GM18858 (cell line): Measurements from ENCODE around the gene TCIRG1.
"Not testable (repeated sequence)": the region's sequence is repeated elsewhere in the genome, so short reads cannot be mapped to it uniquely, and the experiment has no call there.

Experiments
- ATAC-seq: cut with Tn5 transposase; IDR thresholded peaks from one replicate; pipeline ENCODE4 v1.9.1; 2021; ENCODE audit not compliant: unreplicated experiment

The TCIRG1 gene, protein sequence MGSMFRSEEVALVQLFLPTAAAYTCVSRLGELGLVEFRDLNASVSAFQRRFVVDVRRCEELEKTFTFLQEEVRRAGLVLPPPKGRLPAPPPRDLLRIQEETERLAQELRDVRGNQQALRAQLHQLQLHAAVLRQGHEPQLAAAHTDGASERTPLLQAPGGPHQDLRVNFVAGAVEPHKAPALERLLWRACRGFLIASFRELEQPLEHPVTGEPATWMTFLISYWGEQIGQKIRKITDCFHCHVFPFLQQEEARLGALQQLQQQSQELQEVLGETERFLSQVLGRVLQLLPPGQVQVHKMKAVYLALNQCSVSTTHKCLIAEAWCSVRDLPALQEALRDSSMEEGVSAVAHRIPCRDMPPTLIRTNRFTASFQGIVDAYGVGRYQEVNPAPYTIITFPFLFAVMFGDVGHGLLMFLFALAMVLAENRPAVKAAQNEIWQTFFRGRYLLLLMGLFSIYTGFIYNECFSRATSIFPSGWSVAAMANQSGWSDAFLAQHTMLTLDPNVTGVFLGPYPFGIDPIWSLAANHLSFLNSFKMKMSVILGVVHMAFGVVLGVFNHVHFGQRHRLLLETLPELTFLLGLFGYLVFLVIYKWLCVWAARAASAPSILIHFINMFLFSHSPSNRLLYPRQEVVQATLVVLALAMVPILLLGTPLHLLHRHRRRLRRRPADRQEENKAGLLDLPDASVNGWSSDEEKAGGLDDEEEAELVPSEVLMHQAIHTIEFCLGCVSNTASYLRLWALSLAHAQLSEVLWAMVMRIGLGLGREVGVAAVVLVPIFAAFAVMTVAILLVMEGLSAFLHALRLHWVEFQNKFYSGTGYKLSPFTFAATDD

DNA sequence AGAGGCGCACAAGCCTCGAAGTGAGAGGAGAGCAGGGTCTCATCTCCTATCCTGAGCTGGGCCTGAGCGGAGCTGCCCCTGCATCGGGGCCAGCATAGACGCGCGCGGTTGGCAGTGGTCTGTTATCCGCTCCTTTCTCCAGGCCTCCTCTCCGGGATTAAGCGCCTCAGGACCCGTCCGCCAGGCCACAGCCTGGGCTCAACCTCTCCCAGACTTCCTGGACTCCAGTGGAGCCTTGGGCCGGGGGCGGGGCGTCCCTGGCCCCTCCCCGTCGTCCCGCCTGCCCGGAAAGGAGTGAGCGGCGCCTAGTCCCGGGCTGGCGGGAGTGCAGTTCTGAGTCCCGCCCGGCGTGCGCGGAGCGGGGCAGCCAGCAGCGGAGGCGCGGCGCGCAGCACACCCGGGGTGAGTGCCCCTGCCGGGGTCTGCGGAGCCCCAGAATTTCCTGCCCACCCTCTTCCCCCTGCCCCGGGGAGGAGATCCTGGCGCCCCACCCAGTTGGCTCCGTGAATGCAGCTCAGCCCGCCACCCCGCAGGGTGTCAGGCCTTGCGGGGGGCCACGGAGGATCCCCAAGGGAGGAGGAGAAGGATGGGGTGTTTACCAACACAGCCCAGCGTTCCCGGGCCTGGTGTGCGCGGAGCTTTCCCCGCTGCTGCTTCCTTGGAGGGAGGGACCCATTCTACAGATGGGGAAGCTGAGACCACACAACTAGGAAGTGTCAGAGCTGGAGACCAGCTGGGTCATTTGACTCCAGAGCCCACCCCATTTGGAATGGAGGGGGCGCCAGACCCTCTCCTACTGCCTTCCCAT, at the start of gene TCIRG1:
Gene TCIRG1 (plus strand): TSS at position 308 of the 808 bp plus-strand sequence. CDS start 2,247 bp downstream, outside the sequence.
- ATAC-seq, result no peak

DNA sequence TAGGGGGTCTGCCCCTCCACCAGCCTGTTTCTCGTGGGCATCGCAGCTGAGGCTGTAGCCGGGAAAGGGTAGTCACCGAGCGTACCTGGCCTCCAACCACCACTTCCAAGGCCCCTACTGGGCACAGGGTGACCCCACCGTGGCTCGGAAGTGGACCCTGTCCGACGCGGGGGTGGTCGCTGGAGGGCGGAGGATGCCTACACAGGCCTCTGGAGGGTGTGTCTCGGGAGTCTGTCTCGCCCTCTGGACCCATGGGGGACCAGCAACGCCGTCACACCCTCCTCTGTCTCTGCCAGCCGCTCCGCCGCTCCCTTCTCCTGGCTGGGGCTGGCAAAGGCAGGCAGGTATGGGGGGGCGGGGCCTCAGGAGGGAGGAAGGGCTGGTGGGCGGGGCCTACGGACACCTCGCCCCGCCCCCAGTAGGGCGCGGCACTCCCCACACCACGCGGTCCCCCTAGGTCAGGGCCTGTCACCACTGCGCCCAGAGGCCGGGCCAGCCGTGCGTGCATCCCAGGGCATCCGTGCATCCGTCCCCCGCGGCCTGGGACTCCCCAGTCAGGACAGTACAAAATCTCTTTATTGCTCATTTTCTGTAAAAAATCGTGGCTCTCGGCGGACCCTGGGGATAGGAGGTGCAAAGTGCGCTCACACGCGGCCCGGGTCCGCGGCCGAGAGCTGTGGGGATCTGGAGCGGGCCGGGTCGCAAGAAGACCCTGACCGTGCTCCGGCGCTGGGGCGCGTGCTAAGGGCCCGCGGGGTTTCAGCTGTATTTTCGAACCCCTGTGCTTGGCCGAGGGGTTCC, 48.1 kb upstream of the TCIRG1 start:
- not testable (repeated sequence) for ATAC-seq

DNA sequence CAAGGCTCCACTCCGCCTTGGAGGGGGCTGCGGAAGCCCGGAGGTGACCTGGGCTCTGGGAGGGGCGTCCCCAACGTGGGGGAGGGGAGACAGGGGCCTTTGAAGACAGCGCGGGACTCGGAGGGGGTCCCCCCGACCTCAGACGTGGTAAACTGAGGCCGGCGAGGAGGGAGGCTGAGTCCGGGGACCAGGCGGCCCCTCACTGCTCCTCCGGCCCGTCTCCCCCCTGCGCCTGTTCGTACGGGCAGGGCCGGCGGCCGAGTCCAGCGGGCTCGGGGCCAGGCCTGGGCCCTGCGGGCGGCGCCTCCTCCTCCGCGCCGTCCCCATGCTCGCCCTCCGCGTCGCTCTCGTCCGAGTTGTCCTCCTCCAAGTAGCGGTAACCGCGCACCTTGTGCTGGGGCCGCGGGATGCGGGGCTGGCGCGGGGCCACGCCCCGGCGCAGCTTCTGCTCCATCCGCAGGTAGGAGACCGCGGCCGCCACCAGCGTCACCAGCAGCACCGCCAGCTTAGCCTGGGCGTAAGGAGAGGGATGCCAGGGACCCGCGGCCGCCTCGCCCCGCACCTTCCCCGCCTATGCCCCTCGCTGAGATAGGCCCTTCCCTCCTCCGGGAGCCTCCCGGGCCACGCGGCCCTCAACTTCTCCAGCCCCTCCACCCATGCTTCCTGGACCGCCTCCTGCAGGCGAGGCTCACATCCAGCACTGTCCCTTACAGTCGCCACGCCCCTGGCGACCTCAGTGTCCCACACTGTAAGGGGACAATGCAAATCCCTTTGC, 47.3 kb upstream of the TCIRG1 start:
- ATAC-seq, result not testable (repeated sequence)

DNA sequence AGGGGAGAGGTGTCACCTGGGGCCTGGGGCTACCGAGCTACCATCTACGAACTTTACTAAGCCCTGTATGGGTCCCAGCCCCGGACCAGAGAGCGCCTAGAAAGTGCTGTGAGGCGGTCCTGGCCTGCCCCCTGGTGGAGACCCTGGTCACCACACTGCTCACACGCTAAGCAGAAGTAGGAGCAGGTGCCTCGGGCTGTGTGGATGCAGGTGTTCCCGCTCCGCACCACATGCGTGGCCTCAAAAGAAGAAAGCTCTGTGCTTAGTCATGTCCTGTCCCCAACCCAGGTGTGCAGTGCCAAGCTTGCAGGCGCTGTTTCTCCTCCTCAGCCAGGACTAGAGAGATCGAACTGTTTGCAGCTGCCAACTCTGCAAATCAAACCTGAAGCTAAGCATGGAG, 45.0 kb upstream of the TCIRG1 start:
- ATAC-seq, result not testable (repeated sequence)

DNA sequence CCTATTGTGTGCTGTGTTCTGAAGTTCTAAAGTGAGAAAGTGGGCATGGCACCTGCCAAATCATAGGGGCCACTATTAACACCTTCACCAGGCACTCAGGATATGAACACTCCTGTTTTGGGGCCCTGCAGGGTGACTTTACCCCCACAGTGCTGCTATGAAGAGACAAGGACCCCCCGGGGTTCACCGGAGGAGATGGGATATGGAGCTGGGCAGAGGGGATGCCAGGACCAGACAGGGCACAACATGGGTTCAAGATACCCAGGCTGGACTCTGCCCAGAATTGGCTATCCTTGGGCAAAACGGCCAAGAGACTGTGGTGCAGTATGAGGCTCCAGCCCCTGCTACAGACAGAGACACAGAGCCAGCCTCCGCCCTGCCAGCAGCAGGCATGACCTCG, 44.4 kb upstream of the TCIRG1 start:
- not testable (repeated sequence) for ATAC-seq

DNA sequence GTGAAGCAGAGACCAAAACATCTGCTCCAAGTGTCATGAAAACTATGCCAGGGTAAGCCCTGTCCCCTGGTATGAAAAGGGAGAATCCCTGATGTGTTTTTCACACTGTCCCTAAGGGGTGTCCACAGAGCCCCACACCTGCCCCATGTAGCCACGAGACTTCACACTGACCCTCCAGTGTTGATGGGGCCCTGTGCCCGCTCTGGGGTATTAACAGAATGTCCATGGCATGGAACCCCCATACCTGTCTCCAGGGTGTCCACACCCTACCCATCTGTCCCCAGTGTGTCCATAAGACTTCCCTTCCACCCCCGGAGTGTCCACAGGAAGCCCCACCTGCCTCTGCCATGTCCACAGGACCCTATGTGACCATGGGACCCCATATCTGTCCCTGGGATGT, 43.7 kb upstream of the TCIRG1 start:
- ATAC-seq, result not testable (repeated sequence)

DNA sequence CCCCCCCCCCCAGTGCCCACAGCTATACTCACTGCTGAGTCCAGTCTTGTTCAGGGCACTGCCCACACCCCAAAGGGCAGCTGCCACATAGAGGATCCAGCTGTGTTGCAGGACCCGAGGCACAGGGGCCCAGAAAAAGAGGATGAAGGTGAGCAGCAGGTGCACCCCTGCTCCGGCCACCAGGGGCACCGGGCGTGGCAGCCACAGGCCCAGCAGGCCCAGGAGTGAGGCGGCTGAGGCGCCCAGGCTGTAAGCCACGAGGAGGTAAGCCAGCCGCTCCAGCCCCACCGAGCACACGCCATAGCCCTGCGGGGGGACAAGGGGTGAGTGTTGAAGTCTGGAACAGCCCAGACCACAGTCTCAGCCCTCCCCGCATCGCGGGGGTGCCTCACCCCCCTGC, 43.2 kb upstream of the TCIRG1 start:
- not testable (repeated sequence) for ATAC-seq

DNA sequence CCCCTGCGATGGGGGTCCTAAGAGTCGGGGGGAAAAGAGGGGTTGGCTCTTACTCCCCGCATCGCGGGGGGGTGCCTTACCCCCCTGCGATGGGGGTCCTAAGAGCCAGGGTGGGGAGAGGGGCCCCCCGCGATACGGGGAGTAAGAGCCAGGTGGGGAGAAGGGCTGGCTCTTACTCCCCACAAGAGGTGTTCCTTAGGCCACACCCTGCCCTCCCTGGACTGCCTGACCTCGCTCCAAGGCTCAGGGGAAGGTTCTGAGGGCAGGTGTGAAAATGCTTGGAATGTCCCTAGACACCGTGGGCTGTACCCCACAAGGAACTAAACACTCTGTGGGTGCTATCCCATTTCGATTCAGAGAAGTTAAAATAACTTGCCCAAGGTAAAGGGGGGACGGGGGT, 42.8 kb upstream of the TCIRG1 start:
- ATAC-seq, result no peak

DNA sequence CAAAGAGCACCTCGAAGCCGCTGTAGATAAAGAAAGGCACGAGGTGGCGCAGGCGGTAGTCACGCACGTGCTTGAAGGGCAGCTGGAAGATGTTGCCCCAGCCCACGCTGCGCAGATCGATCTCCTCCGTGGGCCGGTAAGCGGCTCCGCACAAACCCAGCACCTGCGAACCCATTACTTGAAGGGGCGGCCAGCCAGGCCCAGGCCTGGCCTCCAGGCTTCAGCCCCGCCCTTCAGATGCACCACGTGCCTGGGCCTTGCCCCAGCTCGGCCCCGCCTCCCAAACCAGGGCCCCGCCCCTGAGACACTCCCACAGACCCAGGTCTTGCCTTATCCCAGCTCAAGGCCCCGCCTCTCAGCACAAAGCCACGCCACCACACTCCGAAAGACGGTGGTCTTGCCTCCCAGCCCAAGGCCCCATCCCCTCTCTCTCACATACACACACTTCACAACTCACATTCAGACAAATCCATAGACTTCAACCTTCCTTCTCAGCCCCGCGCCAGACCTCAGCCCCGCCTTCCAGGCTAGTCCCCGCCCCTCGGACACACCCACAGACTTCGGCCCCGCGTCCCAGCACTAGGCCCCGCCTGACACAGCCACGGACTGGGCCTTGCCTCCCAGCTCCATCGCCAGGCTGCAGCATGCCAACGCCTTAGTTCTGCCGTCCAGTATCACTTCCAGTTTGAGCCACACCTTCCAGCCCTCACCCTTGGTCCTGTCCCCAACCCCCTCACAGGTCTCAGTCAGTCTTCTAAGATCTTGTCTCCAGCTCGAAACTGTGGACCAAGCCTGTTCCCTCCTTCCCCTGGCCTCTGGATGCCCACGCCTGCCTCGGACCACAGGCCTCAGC, 42.0 kb upstream of the TCIRG1 start:
- ATAC-seq, result no peak

DNA sequence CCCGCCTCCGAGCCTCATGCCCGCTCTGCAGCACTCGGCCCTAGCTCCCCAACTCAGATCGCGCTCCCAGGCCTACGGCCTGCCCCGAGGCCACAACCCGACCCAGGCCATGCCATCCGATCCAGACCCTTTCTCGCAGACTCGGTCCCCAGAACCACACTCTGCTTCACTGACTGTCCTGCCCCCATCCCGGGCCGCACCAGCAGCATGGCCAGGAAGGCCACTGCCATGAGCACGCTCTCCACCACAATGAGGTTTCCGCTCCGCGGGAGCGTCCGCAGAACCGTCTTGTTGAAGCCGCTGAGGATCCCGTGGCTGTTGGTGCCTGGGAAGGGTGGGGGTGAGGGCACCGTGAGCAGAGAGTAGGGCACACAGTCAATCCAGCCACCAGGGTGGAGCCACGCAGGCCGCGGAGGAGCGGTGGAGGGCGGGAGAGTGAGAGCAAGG, 41.3 kb upstream of the TCIRG1 start:
- ATAC-seq, result no peak

DNA sequence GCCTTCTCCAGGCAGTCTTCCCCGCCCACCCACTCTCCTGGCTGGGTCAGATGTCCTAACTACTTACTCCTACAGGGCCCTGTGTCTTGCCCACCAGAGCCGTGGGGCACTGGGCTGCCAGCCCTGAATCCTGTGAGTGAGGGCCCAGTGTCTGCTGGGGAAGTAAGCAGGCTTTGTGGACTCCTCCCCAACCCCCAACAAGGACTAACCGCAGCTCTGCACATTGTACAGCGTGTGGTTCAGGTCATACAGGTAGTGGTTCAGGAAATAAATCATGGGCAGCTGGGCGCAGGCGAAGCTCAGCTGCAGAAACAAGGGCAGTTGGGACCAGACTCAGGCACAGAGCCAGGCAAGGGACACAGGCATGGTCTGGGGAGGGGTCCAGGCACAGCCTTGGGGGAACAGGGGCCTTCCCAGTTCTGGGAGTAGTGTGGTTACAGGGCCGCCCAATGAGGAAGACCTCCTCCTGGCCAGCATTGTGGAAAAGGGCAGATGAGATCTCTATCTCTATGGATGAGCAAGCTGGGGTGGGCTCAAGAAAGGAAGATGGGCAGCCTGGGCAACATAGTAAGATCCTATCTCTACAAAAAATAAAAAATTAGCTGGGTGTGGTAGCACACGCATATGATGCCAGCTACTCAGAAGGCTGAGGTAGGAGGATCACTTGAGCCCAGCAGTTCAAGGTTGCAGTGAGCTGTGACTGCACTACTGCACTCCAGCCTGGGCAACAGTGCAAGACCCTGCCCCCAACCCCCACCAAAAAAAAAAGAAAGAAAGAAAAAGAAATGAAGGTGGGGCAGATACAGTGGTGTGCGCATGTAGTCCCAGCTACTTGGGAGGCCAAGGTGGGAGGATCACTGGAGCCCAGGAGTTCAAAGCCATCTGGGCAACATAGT, 40.4 kb upstream of the TCIRG1 start:
- ATAC-seq, result no peak

DNA sequence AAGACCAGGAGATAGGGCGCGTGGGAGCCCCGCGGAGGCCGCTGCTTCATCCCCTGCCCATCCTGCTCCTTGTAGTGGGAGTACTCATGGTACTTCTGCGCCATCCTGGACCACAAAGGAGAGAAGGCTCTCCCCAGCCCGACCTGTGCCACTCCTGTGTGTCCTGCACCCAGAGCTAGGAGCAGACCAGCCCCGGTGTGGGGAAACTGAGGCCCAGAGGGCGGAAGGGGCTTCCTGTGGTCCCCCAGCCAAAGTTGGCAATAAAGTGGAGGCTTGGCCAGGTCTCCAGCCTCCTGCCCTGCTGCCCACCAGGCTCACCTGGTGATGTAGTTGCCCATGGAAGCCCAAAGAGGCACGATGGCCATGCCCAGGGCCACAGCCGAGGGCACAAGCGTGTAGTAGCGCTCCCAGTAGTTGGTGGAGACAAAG, 39.6 kb upstream of the TCIRG1 start:
- no peak for ATAC-seq

DNA sequence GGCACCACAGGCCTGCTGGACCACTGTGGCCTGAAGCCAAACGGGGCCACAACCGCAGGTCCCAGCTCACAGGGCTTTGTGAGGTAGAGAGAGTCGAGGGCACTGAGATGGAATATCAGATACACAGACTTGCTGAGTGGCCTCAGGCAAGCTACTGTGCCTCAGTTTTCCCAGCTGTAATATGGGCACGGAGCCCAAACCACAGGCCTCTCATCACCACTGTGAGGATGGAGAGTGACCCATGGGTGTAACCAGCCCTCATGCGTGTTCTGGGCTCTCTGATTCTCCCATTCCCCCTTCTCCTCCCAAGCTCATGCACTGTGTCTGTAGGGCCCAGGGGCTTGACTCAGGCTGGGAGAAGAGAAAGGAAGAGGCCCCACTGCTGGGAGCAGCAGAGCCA, 39.1 kb upstream of the TCIRG1 start:
- no peak for ATAC-seq

DNA sequence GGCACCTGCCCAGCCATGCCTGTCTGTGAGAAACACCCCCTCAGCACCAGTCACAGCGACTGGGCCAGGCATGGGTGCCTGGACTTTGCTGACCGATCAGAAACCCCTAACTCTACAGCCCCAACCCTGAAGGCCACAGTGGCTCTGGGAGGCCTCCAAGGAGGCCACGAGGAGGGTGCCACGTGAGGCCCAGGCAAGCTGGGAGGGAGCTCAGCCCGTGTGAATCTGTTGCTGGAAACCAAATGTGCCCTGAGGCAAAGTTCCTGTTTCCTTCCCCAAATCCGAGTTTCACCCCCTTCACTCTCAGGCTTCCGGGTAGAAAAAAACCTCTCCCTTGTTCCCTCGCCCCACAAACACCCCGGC, 36.3 kb upstream of the TCIRG1 start:
- no peak for ATAC-seq

DNA sequence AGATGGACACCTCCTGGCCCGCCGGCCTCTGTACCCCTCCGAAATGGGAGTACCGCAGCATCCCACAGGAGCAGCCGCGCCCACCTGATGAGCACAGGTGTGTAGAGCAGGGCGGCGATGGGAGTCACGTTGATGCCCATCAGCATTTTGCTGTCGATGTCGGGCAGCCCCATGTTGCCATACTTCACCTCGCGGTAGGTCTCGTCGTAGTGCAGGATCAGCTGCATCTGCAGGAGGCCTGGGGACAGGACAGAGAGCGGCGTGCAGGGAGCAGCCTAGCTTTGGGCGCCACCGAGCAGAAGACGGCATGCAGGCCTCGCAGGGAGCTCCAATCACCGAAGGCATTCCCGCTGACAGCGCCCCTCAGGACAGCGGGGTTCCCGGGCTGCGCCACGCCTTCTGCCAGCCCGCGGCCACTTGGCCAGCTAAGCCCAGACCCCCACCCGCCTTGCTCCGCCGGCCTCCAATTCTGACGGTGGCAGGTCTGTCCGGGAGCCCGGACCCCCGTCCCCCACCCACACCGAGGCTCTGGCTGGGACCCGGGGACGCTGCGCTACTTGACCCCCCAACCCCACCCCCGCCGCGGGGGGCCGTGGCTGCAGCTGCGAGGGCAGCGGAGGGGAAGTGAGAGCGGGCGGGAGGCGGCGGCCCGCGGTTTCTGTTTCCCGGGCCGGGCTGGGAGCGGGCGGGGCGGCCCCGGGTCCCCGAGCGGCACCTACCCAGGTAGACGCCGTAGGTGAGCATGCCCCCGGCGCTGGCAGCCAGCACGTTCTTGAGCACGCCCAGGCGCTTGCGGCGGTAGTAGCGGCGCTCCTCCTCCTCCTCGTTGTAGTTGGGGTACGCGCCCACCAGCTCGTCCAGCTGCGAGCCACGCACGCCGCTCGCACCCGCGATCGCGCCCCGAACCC, 35.6 kb upstream of the TCIRG1 start:
- ATAC-seq, result no peak

DNA sequence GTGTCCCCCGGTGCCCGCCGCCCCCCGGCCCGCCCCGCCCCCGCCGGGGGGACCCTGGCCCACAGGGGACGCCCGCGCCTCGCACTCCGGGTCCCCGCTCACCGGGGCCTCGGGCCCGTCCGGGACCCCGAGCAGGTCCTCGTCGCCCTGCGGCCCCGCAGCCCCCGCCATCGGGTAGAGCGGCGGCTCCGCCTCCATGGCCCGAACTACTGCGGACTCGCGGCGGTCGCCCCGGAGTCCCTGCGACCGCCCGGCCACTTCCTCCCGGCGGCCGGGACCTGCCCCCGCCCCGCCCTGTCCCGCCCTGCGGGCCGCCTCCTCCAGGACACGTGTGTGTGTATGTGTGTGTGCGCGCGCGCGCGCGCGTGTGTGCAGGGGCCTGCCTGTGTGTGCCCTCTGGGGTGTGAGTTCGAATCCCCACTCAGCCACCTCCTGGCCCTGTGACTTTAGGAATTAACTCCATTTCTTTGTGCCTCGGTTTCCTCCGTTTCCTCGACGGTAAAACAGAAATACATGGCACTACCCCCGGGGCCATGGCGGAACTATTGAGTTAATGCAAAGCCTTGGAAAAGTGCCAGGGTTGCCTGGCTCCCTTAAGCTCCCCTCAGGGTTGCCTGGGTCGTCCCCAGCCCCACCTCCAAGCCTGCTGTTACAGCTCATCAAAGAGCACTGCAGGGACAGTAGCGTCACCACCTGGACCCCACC, 34.8 kb upstream of the TCIRG1 start, which contains the start of gene UNC93B1:
Gene UNC93B1 (minus strand): TSS at position 252 of the 705 bp plus-strand sequence. CDS start 54 bp downstream, at position 198.
- no peak for ATAC-seq
